HG03439 (cell line): ENCODE data around the gene OR56A3.

ENCODE experiments used
- ATAC-seq: cut with Tn5 transposase; IDR thresholded peaks from one replicate; pipeline ENCODE4 v1.9.1; 2021; ENCODE audit warnings: mild to moderate bottlenecking, moderate library complexity; ENCODE audit not compliant: unreplicated experiment

Gene OR56A3

GRCh38 chr11:5968394-5968793 is 26.3 kb downstream of the OR56A3 start, which contains the start of gene OR56A5:
Gene OR56A5 (minus strand): TSS chr11:5968494. CDS start chr11:5968494, 0 bp downstream.
- no peak for ATAC-seq

GRCh38 chr11:5973530-5973929 is 31.5 kb downstream of the OR56A3 start:
- ATAC-seq, result no peak

- no peak for ATAC-seq
Measured at GRCh38 chr11:5983443-5983842, 41.4 kb downstream of the OR56A3 start.

GRCh38 chr11:5986885-5987284 is 44.8 kb downstream of the OR56A3 start, which contains the start of gene OR52L1:
Gene OR52L1 (minus strand): TSS chr11:5986985. CDS start chr11:5986930, 55 bp downstream.
- no peak for ATAC-seq

- ATAC-seq, result no peak
Measured at GRCh38 chr11:5989203-5989602, 47.2 kb downstream of the OR56A3 start.

- ATAC-seq, result no peak
Measured at GRCh38 chr11:5992150-5992549, 50.1 kb downstream of the OR56A3 start.

- ATAC-seq, result no peak
Measured at GRCh38 chr11:5992604-5993251, 50.7 kb downstream of the OR56A3 start.

GRCh38 chr11:5994791-5995190 is 52.7 kb downstream of the OR56A3 start:
- ATAC-seq, result no peak
